Gastrocnemius medialis (tissue), 4 donors: ENCODE measurements around the gene POLR2H. TPM values are rescaled to one million over a fixed set of nuclear protein-coding genes. Genes with fewer than 3 reads are reported as not detected.

Experiments used
- ATAC-seq, 2 donors: fragments of 150-250 bp; one replicate each; pipeline ENCODE4 v1.9.1; 2016
- DNase-seq, 2 donors: peaks; one replicate each; pipeline ENCODE4 v3.0.0-alpha.2; 2019
- H3K27ac ChIP-seq, 4 donors: fragments of 200-600 bp; sonication (generic); 1 replicate in 1 of 4; 2 replicates in 3 of 4; pipeline ENCODE4 v1.5.1; 2016 to 2018; ENCODE audit warnings: mild to moderate bottlenecking in 2 of 4, moderate library complexity in 1 of 4
- H3K27me3 ChIP-seq, 3 donors: fragments of 200-600 bp; sonication (generic) in 2 of 3; 1 replicate in 1 of 3; 2 replicates in 2 of 3; pipeline versions ENCODE4 v1.5.1 to v1.6.0; 2016 to 2019; ENCODE audit warnings: mild to moderate bottlenecking in 1 of 3, moderate library complexity in 1 of 3
- H3K36me3 ChIP-seq, 2 donors: fragments of 200-600 bp; sonication (generic) in 1 of 2; one replicate each; pipeline ENCODE4 v1.5.1; 2017 to 2018
- H3K4me1 ChIP-seq, 2 donors: fragments of 200-600 bp; sonication (generic) in 1 of 2; one replicate each; pipeline ENCODE4 v1.5.1; 2016 to 2017; ENCODE audit warnings: mild to moderate bottlenecking in 2 of 2
- H3K4me3 ChIP-seq, 4 donors: fragments of 200-600 bp; sonication (generic) in 3 of 4; 1 replicate in 1 of 4; 2 replicates in 3 of 4; pipeline ENCODE4 v1.5.1; 2016 to 2019; ENCODE audit warnings: mild to moderate bottlenecking in 2 of 4
- H3K9me3 ChIP-seq, 3 donors: fragments of 200-600 bp; sonication (generic) in 2 of 3; 1 replicate in 1 of 3; 2 replicates in 2 of 3; pipeline ENCODE4 v1.5.1; 2016 to 2019
- CTCF ChIP-seq, 5 experiments: fragments of 450-650 bp in 3 of 5; fragments of 200-600 bp in 2 of 5; sonication (generic) in 2 of 5; IDR thresholded peaks in 4 of 5; conservative IDR thresholded peaks in 1 of 5; 1 replicate in 4 of 5; 2 replicates in 1 of 5; pipeline ENCODE4 v1.5.1; 2016 to 2019; ENCODE audit warnings: antibody characterized with exemption in 5 of 5, mild to moderate bottlenecking in 3 of 5, moderate library complexity in 3 of 5
- POLR2A ChIP-seq, 2 donors: fragments of 450-650 bp; IDR thresholded peaks; one replicate each; pipeline ENCODE4 v1.6.1; 2017; ENCODE audit warnings: antibody characterized with exemption in 2 of 2, mild to moderate bottlenecking in 2 of 2, moderate library complexity in 2 of 2
- in situ Hi-C, 4 donors: fragments of 200-750 bp; cut with MboI; loops; one replicate each; pipeline versions ENCODE4 v1.15.0 to v1.8.0; 2017; ENCODE audit warnings: low sequenced_read_pairs in 4 of 4
- intact Hi-C: fragments of 100-400 bp; cut with DNase I; formaldehyde crosslinking; loops from one replicate; pipeline ENCODE4 v1.15.1; 2023; ENCODE audit warnings: low total_unique reads
- total RNA-seq, 4 donors: library from RNA; depleted of rRNA; stranded (reverse); fragments of >200 nt; gene quantifications; one replicate each; pipeline versions ENCODE4 v1.1.0 to v1.2.3, GENCODE V29; 2016

Gene POLR2H
- total RNA-seq, 4 donors from 2014 or later, result 45.5 to 87.7 (median 53.0) TPM

- intact Hi-C loops, result loop anchor here (10.0 kb wide), 1 partner anchor 408 kb away; no protein-coding TSS in a partner anchor
- ATAC-seq, result no peak
- H3K9me3 ChIP-seq, result no peaks in the 10 kb centered on the region
- peaks cover 0 to 35% of the 10 kb centered on the region in 2 donors for H3K36me3 ChIP-seq
- TF ChIP-seq CTCF (IDR thresholded peaks at IDR 0.05 in 4 of 5, conservative IDR thresholded peaks at IDR 0.05 in 1 of 5) (no peak), POLR2A (IDR thresholded peaks at IDR 0.05) (no peak)
- no peaks in the 10 kb centered on the region for H3K27me3 ChIP-seq
- no peak overlapping the region for H3K27ac ChIP-seq
- peaks cover 19 to 22% of the 10 kb centered on the region in 2 donors for H3K4me1 ChIP-seq
- no peak overlapping the region for H3K4me3 ChIP-seq
- DNase-seq, result no peak
- in situ Hi-C loops, result loop anchor here in 3 of 4 donors (25.0 kb wide), 3 partner anchors 396 to 446 kb away; partner anchors contain the start of gene VPS8 (in 1 of the 3)
Measured at GRCh38 chr3:184366619-184367289, 5.2 kb downstream of the POLR2H start.

GRCh38 chr3:184368116-184368515, 6.6 kb downstream of the POLR2H start:
- no peak for TF ChIP-seq CTCF (IDR thresholded peaks at IDR 0.05 in 4 of 5, conservative IDR thresholded peaks at IDR 0.05 in 1 of 5)
- no peak for TF ChIP-seq POLR2A (IDR thresholded peaks at IDR 0.05)
- H3K9me3 ChIP-seq, result no peaks in the 10 kb centered on the region
- ATAC-seq, result no peak
- H3K27me3 ChIP-seq, result no peaks in the 10 kb centered on the region
- in situ Hi-C loops (loop anchor here in 3 of 4 donors (25.0 kb wide), 3 partner anchors 394 to 444 kb away; partner anchors contain the start of gene VPS8 (in 1 of the 3)), intact Hi-C loops (loop anchor here (10.0 kb wide), 1 partner anchor 407 kb away; no protein-coding TSS in a partner anchor)
- peaks cover 0 to 35% of the 10 kb centered on the region in 2 donors for H3K36me3 ChIP-seq
- no peak for DNase-seq
- no peak overlapping the region for H3K4me3 ChIP-seq
- peaks cover 19 to 22% of the 10 kb centered on the region in 2 donors for H3K4me1 ChIP-seq
- no peak overlapping the region for H3K27ac ChIP-seq

GRCh38 chr3:184368586-184369183, 7.2 kb downstream of the POLR2H start:
- no peaks in the 10 kb centered on the region for H3K27me3 ChIP-seq
- in situ Hi-C loops, result loop anchor here in 3 of 4 donors (25.0 kb wide), 3 partner anchors 394 to 444 kb away; partner anchors contain the start of gene VPS8 (in 1 of the 3)
- DNase-seq (no peak), ATAC-seq (peak in 1 of 2 donors; percentile 34)
- H3K4me1 ChIP-seq, result peaks cover 19% of the 10 kb centered on the region in 2 donors
- peak overlapping the region; percentile 4 to 38 (median 12) for H3K27ac ChIP-seq
- no peak overlapping the region for H3K4me3 ChIP-seq
- intact Hi-C loops, result loop anchor here (10.0 kb wide), 1 partner anchor 406 kb away; no protein-coding TSS in a partner anchor
- TF ChIP-seq POLR2A (IDR thresholded peaks at IDR 0.05), result no peak
- no peak for TF ChIP-seq CTCF (IDR thresholded peaks at IDR 0.05 in 4 of 5, conservative IDR thresholded peaks at IDR 0.05 in 1 of 5)
- H3K36me3 ChIP-seq, result peaks cover 0 to 35% of the 10 kb centered on the region in 2 donors
- H3K9me3 ChIP-seq, result no peaks in the 10 kb centered on the region

DNA sequence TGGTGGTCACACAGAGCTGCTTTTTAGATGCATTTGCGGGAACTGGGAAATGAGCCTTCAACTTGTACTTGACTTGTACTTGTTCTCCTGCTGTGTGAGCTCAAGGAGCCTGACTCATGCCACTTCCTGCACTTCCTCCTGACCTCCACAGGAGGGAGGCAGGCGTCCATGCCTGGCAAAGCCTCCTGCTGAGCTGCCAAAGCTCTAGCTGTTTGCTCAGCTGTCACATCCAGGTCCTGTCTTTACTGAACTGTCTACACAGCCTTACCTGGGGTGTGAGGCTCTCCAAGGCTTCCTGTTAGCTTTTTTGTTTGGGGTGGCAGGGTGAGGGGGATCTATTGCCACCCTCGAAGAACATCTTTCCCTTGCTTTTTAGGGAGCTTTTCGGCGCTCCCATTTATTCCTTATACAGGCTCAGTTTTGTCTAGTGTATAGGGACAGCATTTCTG, 10.1 kb downstream of the POLR2H start:
- H3K4me1 ChIP-seq, result peaks cover 7 to 13% of the 10 kb centered on the region in 2 donors
- peaks cover 0 to 24% of the 10 kb centered on the region in 2 donors for H3K36me3 ChIP-seq
- H3K9me3 ChIP-seq, result no peaks in the 10 kb centered on the region
- ATAC-seq (peak; percentile 95 to 96), DNase-seq (peak; percentile 71 to 83)
- H3K27me3 ChIP-seq, result no peaks in the 10 kb centered on the region
- intact Hi-C loops, result loop anchor here (1.0 kb wide), 2 partner anchors 142 to 173 kb away; no protein-coding TSS in a partner anchor
- H3K4me3 ChIP-seq, result no peak overlapping the region
- H3K27ac ChIP-seq, result no peak overlapping the region
- in situ Hi-C loops, result loop anchor here (5.0 to 25.0 kb wide), 7 partner anchors 141 to 441 kb away; partner anchors contain the start of gene VPS8 (in 1 of the 4)
- TF ChIP-seq POLR2A (IDR thresholded peaks at IDR 0.05) (no peak), CTCF (IDR thresholded peaks at IDR 0.05 in 4 of 5, conservative IDR thresholded peaks at IDR 0.05 in 1 of 5) (peak; percentile 86 to 98 (median 92))
